CD1c-positive myeloid dendritic cell (primary cell): Measurements from ENCODE around the gene COL5A1.
A peak's percentile ranks its signal among the peaks of the same experiment; 100 is the strongest.
"Not testable (repeated sequence)": the region's sequence is repeated elsewhere in the genome, so short reads cannot be mapped to it uniquely, and the experiment has no call there.

Source experiments
- DNase-seq: peaks from one replicate; pipeline ENCODE4 v3.0.0-alpha.2; 2016; ENCODE audit errors: extremely low spot score

Gene COL5A1

GRCh38 chr9:134676886-134677285 lies 35.3 kb downstream of the COL5A1 start:
- DNase-seq: no peak

GRCh38 chr9:134677743-134678142 lies 36.1 kb downstream of the COL5A1 start:
- DNase-seq: no peak

DNA sequence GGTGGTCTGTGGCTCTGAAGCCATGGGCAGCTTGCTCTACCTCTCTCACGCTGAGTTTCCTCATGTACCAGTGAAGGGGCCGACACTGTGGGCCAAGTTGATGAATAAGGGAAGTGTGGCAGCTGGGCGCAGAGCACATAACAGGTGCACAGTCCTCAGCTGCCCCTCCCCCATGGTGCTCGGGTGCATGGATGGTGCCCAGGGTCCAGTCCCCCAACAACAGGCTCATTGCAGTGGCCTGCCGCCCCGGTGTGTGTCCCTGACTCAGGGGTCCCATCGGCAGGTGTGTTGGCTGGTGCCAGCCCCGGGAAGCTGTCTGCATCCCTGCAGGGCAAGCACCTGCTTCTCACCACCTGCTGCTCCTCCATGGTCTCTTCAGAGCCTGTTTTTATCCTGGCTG lies 36.6 kb downstream of the COL5A1 start:
- DNase-seq: no peak

GRCh38 chr9:134678666-134679443 lies 37.3 kb downstream of the COL5A1 start:
- no peak for DNase-seq

DNA sequence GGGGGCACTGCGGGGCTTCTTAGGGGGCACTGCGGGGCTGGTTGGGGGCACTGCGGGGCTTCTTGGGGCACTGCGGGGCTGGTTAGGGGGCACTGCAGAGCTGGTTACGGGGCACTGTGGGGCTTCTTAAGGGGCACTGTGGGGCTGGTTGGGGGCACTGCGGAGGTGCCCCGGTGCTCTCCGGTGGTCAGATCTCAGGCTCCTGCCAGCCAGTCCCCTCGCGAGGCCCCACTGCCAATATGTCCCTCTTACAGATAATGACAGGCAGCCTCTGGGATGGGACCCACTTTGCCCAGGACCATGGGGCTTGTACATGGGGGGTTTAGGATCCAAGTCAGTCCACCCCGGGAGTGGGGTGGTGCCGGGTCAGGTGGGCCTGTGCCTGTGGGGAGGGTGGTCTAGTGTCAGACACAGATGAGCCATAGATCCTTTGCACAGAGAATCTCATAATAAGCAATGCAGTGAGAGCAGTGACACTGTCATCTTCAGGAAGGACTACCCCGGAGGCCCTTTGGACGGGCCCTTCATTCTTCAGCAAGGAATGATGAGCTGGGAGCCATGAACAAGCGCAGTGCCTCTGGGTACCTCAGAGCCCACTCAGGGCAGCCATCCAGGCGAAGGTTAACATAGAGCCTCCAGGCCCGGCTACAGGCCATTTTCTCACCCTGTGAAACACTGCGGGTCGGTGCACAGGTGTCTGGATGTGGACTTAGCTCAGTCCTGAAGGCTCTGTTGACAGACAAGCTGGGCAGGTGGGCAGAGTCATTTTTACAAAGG lies 38.2 kb downstream of the COL5A1 start:
- no peak for DNase-seq

- no peak for DNase-seq
Measured at GRCh38 chr9:134680393-134681060, 38.9 kb downstream of the COL5A1 start.

- DNase-seq: no peak
Measured at GRCh38 chr9:134681061-134681661, 39.6 kb downstream of the COL5A1 start.

GRCh38 chr9:134682026-134682425 lies 40.4 kb downstream of the COL5A1 start:
- DNase-seq: no peak

- DNase-seq: no peak
Measured at GRCh38 chr9:134682651-134683364, 41.2 kb downstream of the COL5A1 start.

DNA sequence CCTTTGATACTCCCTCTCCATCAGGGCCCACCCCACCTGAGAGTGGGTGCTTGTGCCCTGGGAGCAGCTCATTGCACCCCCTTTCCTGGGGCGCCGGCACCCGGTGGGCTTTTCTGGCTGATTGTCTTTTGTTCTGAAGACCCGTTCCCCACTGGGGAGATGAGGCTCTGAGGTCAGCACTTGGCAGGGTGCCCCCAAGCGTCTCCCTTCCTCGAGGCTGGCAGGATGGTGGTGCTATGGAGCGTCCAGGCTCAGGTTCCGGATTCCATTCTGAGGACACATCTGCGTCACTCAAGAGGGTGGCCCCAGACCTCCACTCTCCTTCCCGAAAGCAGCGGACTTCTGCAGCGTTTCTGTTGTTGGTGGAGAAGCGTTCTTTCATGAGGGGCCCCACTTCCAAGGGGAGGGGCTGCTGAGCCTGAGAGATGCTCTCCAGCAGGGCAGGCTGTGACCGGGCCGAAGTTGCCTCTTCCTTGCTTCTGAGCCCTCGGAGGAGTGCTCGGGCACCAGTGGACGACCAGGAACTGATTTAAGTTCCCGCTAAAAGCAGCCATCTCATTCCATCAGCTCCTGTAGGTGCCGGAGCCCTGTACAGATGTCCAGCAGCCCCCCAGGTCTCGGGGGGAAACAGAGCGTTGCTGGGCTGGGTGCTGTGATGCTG lies 42.2 kb downstream of the COL5A1 start:
- no peak for DNase-seq

DNA sequence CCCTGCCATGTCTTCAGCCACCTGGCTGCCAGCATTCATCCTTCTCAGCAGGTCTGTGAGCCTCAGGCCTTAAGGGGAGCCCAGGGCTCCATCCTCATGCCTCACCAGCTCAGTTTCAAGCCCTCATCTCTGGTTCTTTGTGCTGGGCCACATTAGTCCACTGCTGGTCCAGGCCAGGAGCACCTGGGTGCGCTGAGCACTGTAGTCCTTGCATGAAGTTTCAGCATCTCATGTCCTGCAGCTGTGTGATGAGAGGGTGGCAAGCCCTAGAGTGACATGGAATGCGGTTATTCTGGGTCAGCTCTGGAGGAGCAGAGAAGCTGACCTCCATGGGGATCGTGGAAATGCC lies 42.7 kb downstream of the COL5A1 start:
- no peak for DNase-seq

- not testable (repeated sequence) for DNase-seq
Measured at GRCh38 chr9:134684941-134685340, 43.3 kb downstream of the COL5A1 start.

- DNase-seq: no peak
Measured at GRCh38 chr9:134685784-134686183, 44.2 kb downstream of the COL5A1 start.

DNA sequence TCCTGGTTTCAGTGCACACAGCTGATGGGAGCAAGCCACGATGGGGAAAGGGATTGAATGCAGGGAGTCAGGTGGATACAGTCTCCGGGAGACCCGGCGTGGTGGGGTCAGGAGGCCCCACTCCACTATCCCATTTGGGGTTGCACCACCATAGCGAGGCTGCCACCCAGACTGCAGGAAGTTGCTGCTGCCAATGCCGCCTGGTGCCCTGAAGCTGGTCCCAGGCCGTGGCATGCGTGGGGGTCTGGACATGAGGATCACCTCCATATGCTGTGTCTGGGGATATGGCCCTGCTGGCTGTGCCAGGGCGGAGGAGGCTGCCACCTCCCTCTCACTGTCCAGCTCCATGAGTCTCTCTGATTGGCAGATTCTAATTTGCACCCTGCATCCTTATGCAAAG lies 45.3 kb downstream of the COL5A1 start:
- DNase-seq: no peak

DNA sequence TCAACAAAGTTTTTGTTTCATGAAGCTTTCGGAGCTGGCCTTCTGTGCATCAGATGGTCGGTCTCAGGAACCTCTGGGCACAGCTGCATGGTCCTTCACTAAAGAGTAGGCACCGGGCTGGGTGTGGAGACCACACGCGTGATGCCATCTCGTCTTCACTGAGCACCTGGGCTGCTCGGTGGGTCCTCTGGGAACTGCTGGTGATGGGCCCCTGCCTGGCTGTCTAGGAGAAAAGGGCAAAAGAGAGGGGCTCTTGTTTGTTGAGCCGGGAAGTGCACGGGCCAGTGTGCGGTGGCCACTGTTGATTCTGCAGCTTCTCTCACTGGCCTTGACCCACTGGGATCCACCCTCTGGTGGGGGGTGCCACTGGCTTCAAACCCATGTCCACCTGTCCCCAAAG lies 46.0 kb downstream of the COL5A1 start:
- no peak for DNase-seq

- no peak for DNase-seq
Measured at GRCh38 chr9:134688231-134688630, 46.6 kb downstream of the COL5A1 start.

DNA sequence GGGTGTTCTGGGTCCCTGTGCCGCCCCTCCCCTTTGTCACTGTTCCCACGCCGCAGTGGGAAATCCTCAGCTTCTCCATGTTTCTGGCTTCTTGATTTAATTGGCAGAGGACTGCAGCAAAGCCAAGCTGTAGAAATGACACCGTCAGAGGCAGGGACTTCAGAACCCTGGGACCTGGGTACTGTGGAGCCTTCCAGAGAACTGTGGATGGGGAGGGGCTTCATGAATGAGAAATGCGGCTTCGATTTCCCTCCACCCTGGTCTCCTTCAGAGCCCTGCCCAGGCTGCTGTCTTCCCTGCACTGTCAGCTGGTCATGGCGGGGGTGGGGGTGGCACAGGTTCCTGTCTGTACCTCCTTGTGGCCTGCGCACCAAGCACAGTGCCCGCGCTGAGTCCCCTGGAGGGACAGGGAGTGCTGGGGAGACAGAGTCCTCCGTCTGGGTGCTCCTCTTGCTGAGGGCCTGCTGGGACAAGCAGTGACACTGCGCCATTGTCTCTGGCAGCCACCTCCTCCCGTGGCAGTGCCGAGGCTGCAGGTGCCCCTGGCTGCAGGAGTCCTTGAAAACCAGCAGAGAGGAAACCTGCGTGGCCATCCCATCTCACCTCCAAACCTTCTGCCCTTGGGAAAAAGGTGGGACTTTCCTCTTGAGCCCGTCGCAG lies 47.2 kb downstream of the COL5A1 start:
- DNase-seq: no peak

- peak; percentile 52 for DNase-seq
Measured at GRCh38 chr9:134689321-134690181, 47.9 kb downstream of the COL5A1 start.

DNA sequence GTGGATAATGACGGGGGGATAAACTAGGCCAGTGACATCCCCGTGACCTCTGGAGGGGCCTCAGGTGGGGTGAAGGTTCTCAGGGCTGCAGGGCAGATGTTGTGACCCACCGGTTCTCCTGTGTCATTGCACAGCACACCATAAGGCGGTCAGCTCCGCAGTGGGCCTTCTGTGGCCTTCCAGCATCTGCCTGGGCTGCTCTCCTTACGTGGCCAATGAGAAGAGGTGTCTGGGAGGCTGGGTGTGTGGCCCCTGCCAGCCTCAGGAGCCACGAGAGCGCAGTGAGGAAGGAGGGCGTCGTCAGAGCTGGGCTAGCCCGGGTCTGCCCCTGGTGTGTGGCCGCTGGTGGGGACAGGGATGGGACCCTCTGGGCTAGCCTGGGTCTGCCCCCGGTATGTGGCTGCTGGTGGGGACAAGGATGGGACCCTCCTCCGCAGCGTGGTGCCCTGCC lies 48.7 kb downstream of the COL5A1 start:
- DNase-seq: no peak
